Esophagus squamous epithelium (tissue), 4 donors: ENCODE measurements around the gene ATP11B.

Experiments used
- CTCF ChIP-seq, 6 experiments: fragments of 450-650 bp in 4 of 6; fragments of 200-600 bp in 2 of 6; sonication (generic) in 2 of 6; IDR thresholded peaks; one replicate each; pipeline ENCODE4 v1.5.1; 2016 to 2019; ENCODE audit warnings: antibody characterized with exemption in 6 of 6, mild to moderate bottlenecking in 4 of 6, moderate library complexity in 4 of 6
- POLR2A ChIP-seq, 4 donors: fragments of 450-650 bp; IDR thresholded peaks; one replicate each; pipeline ENCODE4 v1.6.1; 2017; ENCODE audit warnings: antibody characterized with exemption in 4 of 4, mild to moderate bottlenecking in 4 of 4, moderate library complexity in 3 of 4

- peak in 4 of 6 experiments; percentile 24 to 39 (median 32) for TF ChIP-seq CTCF (IDR thresholded peaks at IDR 0.05)
- no peak for TF ChIP-seq POLR2A (IDR thresholded peaks at IDR 0.05)
Observed at GRCh38 chr3:182909318-182910040, 116.2 kb downstream of the ATP11B start.
